Liver (tissue), 3 donors: Measurements from ENCODE around the gene NDUFAF5.

Experiments
- CTCF ChIP-seq: fragments of 150-350 bp; IDR thresholded peaks from 2 replicates; pipeline ENCODE4 v1.5.1; 2017; ENCODE audit warnings: improper control_type of control experiment, low read depth, low read length; ENCODE audit not compliant: missing input control
- EGR1 ChIP-seq, 2 donors: IDR thresholded peaks; 2 replicates each; pipeline ENCODE4 v1.6.1; 2016 to 2018; ENCODE audit warnings: antibody characterized with exemption in 2 of 2, low read depth in 2 of 2
- GABPA ChIP-seq, 2 donors: IDR thresholded peaks in 1 of 2; conservative IDR thresholded peaks in 1 of 2; 2 replicates each; pipeline ENCODE4 v1.6.1; 2016; ENCODE audit warnings: antibody characterized with exemption in 2 of 2, mild to moderate bottlenecking in 1 of 2, moderate library complexity in 1 of 2
- HNF4G ChIP-seq: IDR thresholded peaks from 2 replicates; pipeline ENCODE4 v1.6.1; 2016; ENCODE audit warnings: antibody characterized with exemption
- MAX ChIP-seq: IDR thresholded peaks from 2 replicates; pipeline ENCODE4 v1.6.1; 2016; ENCODE audit warnings: antibody characterized with exemption
- RAD21 ChIP-seq, 2 donors: IDR thresholded peaks; 2 replicates each; pipeline ENCODE4 v1.6.1; 2016; ENCODE audit warnings: antibody characterized with exemption in 2 of 2, mild to moderate bottlenecking in 2 of 2
- REST ChIP-seq: IDR thresholded peaks from 2 replicates; pipeline ENCODE4 v1.6.1; 2016; ENCODE audit warnings: antibody characterized with exemption, mild to moderate bottlenecking
- SP1 ChIP-seq: IDR thresholded peaks from 2 replicates; pipeline ENCODE4 v1.6.1; 2018; ENCODE audit warnings: antibody characterized with exemption, mild to moderate bottlenecking
- TAF1 ChIP-seq: conservative IDR thresholded peaks from 2 replicates; pipeline ENCODE4 v1.6.1; 2016; ENCODE audit warnings: antibody characterized with exemption, mild to moderate bottlenecking
- ZBTB33 ChIP-seq: IDR thresholded peaks from 2 replicates; pipeline ENCODE4 v1.6.1; 2016; ENCODE audit warnings: antibody characterized with exemption
- donor health status: healthy.
- donor health status: healthy.

GRCh38 chr20:13839421-13840092 lies 54.7 kb downstream of the NDUFAF5 start:
- TF ChIP-seq HNF4G (no peak), EGR1 (IDR thresholded peaks at IDR 0.05; ENCODE audit: low read depth in 2 of 2) (no peak), SP1 (no peak), TAF1 (no peak), REST (no peak), CTCF (no peak), MAX (no peak), RAD21 (IDR thresholded peaks at IDR 0.05) (no peak), GABPA (IDR thresholded peaks at IDR 0.05 in 1 of 2, conservative IDR thresholded peaks at IDR 0.05 in 1 of 2) (no peak), ZBTB33 (no peak)
